Lower leg skin (tissue), 4 donors: ENCODE measurements around the gene PLK4. TPM values are rescaled to one million over a fixed set of nuclear protein-coding genes. Genes with fewer than 3 reads are reported as not detected.

Experiments
- DNase-seq, 2 donors: peaks; one replicate each; pipeline ENCODE4 v3.0.0-alpha.2; 2019; ENCODE audit warnings: low spot score in 2 of 2
- H3K4me3 ChIP-seq: fragments of 200-600 bp; sonication (generic); 2 replicates; pipeline ENCODE4 v1.5.1; 2017; ENCODE audit warnings: mild to moderate bottlenecking, low read depth; ENCODE audit not compliant: poor library complexity, severe bottlenecking
- CTCF ChIP-seq, 3 donors: fragments of 450-650 bp; IDR thresholded peaks; one replicate each; pipeline ENCODE4 v1.5.1; 2016; ENCODE audit warnings: antibody characterized with exemption in 3 of 3, mild to moderate bottlenecking in 3 of 3, moderate library complexity in 2 of 3
- POLR2A ChIP-seq, 2 donors: fragments of 450-650 bp; IDR thresholded peaks; one replicate each; pipeline ENCODE4 v1.6.1; 2016 to 2017; ENCODE audit warnings: antibody characterized with exemption in 2 of 2, mild to moderate bottlenecking in 1 of 2, moderate library complexity in 1 of 2
- WGBS, 2 donors: methylation state at CpG; one replicate each; pipeline ENCODE4 v1.1.5; 2018; 5-methylcytosine and 5-hydroxymethylcytosine counted together
- intact Hi-C: fragments of 100-400 bp; cut with DNase I; formaldehyde crosslinking; loops from one replicate; pipeline ENCODE4 v1.15.0; 2023; ENCODE audit warnings: low total_unique reads
- total RNA-seq, 4 donors: library from RNA; depleted of rRNA; stranded (reverse); fragments of >200 nt; gene quantifications; one replicate each; pipeline ENCODE4 v1.1.0, GENCODE V29; 2016

PLK4 gene
- total RNA-seq = 1 to 10 TPM; 3.5 to 7.7 (median 5.9) TPM

GRCh38 chr4:127880763-127881562 lies at the start of gene PLK4:
Gene PLK4 (plus strand): TSS chr4:127880893. CDS start chr4:127881135, 242 bp downstream.
- TF ChIP-seq CTCF (IDR thresholded peaks at IDR 0.05) (no peak), POLR2A (IDR thresholded peaks at IDR 0.05) (no peak)
- intact Hi-C loops = no loop called here
- DNase-seq = peak; percentile 93 to 99
- H3K4me3 ChIP-seq = peak within 1 kb of the TSS; percentile 70
- 0 to 1% methylated on average over 40 to 62 of the region's 70 CpGs for WGBS, 2 donors

GRCh38 chr4:127832585-127832984 lies 48.1 kb upstream of the PLK4 start:
- H3K4me3 ChIP-seq = no peak overlapping the region
- 88 to 93% methylated on average over 4 of the region's 4 CpGs for WGBS, 2 donors
- no peak for DNase-seq
- TF ChIP-seq CTCF (IDR thresholded peaks at IDR 0.05) (no peak), POLR2A (IDR thresholded peaks at IDR 0.05) (no peak)
- intact Hi-C loops = no loop called here

- intact Hi-C loops = no loop called here
- no peak for DNase-seq
- 93 to 94% methylated on average over 12 of the region's 12 CpGs for WGBS, 2 donors
- TF ChIP-seq POLR2A (IDR thresholded peaks at IDR 0.05) (no peak), CTCF (IDR thresholded peaks at IDR 0.05) (no peak)
- no peak overlapping the region for H3K4me3 ChIP-seq
Measured at GRCh38 chr4:127843704-127844600, 36.7 kb upstream of the PLK4 start.

GRCh38 chr4:127844601-127845116 lies 36.0 kb upstream of the PLK4 start:
- intact Hi-C loops = no loop called here
- TF ChIP-seq POLR2A (IDR thresholded peaks at IDR 0.05) (no peak), CTCF (IDR thresholded peaks at IDR 0.05) (no peak)
- no peak overlapping the region for H3K4me3 ChIP-seq
- no peak for DNase-seq
- WGBS, 2 donors = 87 to 91% methylated on average over 5 of the region's 5 CpGs

- DNase-seq = no peak
- H3K4me3 ChIP-seq = no peak overlapping the region
- intact Hi-C loops = no loop called here
- TF ChIP-seq CTCF (IDR thresholded peaks at IDR 0.05) (no peak), POLR2A (IDR thresholded peaks at IDR 0.05) (no peak)
Measured at GRCh38 chr4:127846061-127846460, 34.6 kb upstream of the PLK4 start.
